MM.1S (cell line): ENCODE measurements around the gene ZFR.
"Not testable (repeated sequence)": the region's sequence is repeated elsewhere in the genome, so short reads cannot be mapped to it uniquely, and the experiment has no call there.

Source experiments
- DNase-seq: peaks from one replicate; pipeline ENCODE4 v3.0.0-alpha.2; 2015
- H2AFZ ChIP-seq: fragments of 300-600 bp; sonication (generic); 2 replicates; pipeline ENCODE4 v1.6.0; 2016; ENCODE audit warnings: antibody characterized with exemption, low read length
- H3F3A ChIP-seq: fragments of 300-600 bp; sonication (generic); 2 replicates; pipeline ENCODE4 v1.6.1; 2016; ENCODE audit warnings: mild to moderate bottlenecking, antibody characterized with exemption, low read length, moderate library complexity, mixed read lengths; ENCODE audit not compliant: insufficient read depth
- H3K27ac ChIP-seq: fragments of 300-600 bp; sonication (generic); 2 replicates; pipeline ENCODE4 v1.5.1; 2016; ENCODE audit warnings: mild to moderate bottlenecking, low read length
- H3K27me3 ChIP-seq: fragments of 300-600 bp; sonication (generic); replicated peaks from 2 replicates; pipeline ENCODE4 v1.6.0; 2016; ENCODE audit warnings: low read length; ENCODE audit not compliant: insufficient read depth
- H3K36me3 ChIP-seq: fragments of 300-600 bp; sonication (generic); replicated peaks from 2 replicates; pipeline ENCODE4 v1.6.1; 2016; ENCODE audit warnings: mild to moderate bottlenecking, low read length, mixed read lengths; ENCODE audit not compliant: insufficient read depth
- H3K4me1 ChIP-seq: fragments of 300-600 bp; sonication (generic); 2 replicates; pipeline ENCODE4 v1.6.1; 2016; ENCODE audit warnings: low read length, mixed read lengths
- H3K4me2 ChIP-seq: fragments of 300-600 bp; sonication (generic); 2 replicates; pipeline ENCODE4 v1.6.0; 2016; ENCODE audit warnings: low read depth, low read length
- H3K4me3 ChIP-seq: fragments of 300-600 bp; sonication (generic); 2 replicates; pipeline ENCODE4 v1.5.1; 2016; ENCODE audit warnings: low read length, mixed read lengths
- H3K79me2 ChIP-seq: fragments of 300-600 bp; sonication (generic); 2 replicates; pipeline ENCODE4 v1.6.1; 2016; ENCODE audit warnings: mixed run types, low read length, mixed read lengths
- H3K9ac ChIP-seq: fragments of 300-600 bp; sonication (generic); 2 replicates; pipeline ENCODE4 v1.6.1; 2016; ENCODE audit warnings: low read length, mixed read lengths
- H3K9me2 ChIP-seq: fragments of 300-600 bp; sonication (generic); replicated peaks from 2 replicates; pipeline ENCODE4 v1.6.1; 2016; ENCODE audit warnings: mild to moderate bottlenecking, low read length, mixed read lengths; ENCODE audit not compliant: insufficient read depth
- H3K9me3 ChIP-seq: fragments of 300-600 bp; sonication (generic); replicated peaks from 2 replicates; pipeline ENCODE4 v1.6.1; 2016; ENCODE audit warnings: mild to moderate bottlenecking, low read length, mixed read lengths; ENCODE audit not compliant: insufficient read depth
- H4K20me1 ChIP-seq: fragments of 300-600 bp; sonication (generic); 2 replicates; pipeline ENCODE4 v1.6.1; 2016; ENCODE audit warnings: mild to moderate bottlenecking, low read length, moderate library complexity, mixed read lengths; ENCODE audit not compliant: insufficient read depth
- EZH2 ChIP-seq: fragments of 300-600 bp; sonication (generic); optimal IDR thresholded peaks from 2 replicates; pipeline ENCODE3; 2017; ENCODE audit warnings: low read depth, mild to moderate bottlenecking, antibody characterized with exemption, low read length, mixed read lengths
- EZH2phosphoT487 ChIP-seq: fragments of 300-600 bp; sonication (generic); IDR thresholded peaks from 2 replicates; pipeline ENCODE4 v1.6.1; 2018; ENCODE audit warnings: antibody characterized with exemption, low read length
- TF ChIP-seq, protein P1 (sequence below): fragments of 300-600 bp; sonication (generic); IDR thresholded peaks from 2 replicates; pipeline ENCODE4 v1.5.1; 2016; ENCODE audit warnings: antibody characterized with exemption, low read length, mixed read lengths

The ZFR gene

DNA sequence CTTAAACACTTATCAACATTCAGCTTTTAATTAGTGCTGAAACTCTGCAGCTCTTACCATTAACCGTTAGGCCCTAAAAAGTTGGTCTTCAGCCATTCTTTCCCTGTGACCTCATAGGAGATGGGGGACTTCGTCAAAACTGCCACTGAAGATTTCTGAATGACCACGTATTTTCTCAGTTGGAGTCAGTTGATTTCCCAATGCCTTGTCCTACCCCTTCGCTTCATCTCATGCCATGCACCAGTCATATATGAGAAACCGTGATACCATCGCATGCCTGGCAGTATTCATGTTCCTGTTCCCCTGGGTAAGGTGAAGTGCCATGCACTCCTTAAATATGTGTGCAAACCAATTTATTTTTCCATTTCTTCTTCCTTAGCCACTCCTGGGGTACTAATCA, 10.8 kb upstream of the ZFR start:
- Histone ChIP-seq H3K79me2 (no peaks in the 10 kb centered on the region), H3K27ac (no peak overlapping the region), H2AFZ (no peak overlapping the region), H3K36me3 (no peaks in the 10 kb centered on the region), H3K9me2 (no peaks in the 10 kb centered on the region), H3K4me1 (no peaks in the 10 kb centered on the region), H4K20me1 (no peaks in the 10 kb centered on the region), H3K4me2 (no peak overlapping the region), H3K4me3 (no peak overlapping the region), H3K9ac (no peak overlapping the region), H3K27me3 (no peaks in the 10 kb centered on the region), H3K9me3 (no peaks in the 10 kb centered on the region), H3F3A (no peaks in the 10 kb centered on the region)
- no peak for DNase-seq
- TF ChIP-seq EZH2phosphoT487, result no peak
- TF ChIP-seq, protein P1, sequence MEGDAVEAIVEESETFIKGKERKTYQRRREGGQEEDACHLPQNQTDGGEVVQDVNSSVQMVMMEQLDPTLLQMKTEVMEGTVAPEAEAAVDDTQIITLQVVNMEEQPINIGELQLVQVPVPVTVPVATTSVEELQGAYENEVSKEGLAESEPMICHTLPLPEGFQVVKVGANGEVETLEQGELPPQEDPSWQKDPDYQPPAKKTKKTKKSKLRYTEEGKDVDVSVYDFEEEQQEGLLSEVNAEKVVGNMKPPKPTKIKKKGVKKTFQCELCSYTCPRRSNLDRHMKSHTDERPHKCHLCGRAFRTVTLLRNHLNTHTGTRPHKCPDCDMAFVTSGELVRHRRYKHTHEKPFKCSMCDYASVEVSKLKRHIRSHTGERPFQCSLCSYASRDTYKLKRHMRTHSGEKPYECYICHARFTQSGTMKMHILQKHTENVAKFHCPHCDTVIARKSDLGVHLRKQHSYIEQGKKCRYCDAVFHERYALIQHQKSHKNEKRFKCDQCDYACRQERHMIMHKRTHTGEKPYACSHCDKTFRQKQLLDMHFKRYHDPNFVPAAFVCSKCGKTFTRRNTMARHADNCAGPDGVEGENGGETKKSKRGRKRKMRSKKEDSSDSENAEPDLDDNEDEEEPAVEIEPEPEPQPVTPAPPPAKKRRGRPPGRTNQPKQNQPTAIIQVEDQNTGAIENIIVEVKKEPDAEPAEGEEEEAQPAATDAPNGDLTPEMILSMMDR, result no peak
- no peak for TF ChIP-seq EZH2

DNA sequence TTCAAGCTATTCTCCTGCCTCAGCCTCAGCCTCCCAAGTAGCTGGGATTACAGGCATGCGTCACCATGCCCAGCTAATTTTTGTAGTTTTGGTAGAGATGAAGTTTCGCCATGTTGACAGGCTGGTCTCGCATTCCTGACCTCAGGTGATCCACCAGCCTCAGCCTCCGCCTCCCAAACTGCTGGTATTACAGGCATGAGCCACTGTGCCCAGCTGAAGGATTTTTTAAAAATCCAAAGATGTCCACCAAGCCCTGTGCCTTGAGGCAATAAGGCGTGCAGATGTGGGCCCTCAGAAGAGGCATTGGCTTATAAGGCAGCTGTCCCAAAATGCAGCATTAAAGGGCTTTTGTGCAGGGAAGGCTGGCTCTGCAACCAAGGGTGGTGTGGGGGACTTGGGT, 10.3 kb upstream of the ZFR start:
- H3K9me2 ChIP-seq, result no peaks in the 10 kb centered on the region
- no peaks in the 10 kb centered on the region for H3K36me3 ChIP-seq
- H3K9ac ChIP-seq, result no peak overlapping the region
- H3K4me3 ChIP-seq, result no peak overlapping the region
- TF ChIP-seq, protein P1, result no peak
- TF ChIP-seq EZH2phosphoT487 (no peak), EZH2 (no peak)
- no peaks in the 10 kb centered on the region for H4K20me1 ChIP-seq
- H3K4me1 ChIP-seq, result no peaks in the 10 kb centered on the region
- H3K27me3 ChIP-seq, result no peaks in the 10 kb centered on the region
- no peaks in the 10 kb centered on the region for H3K9me3 ChIP-seq
- H3K27ac ChIP-seq, result no peak overlapping the region
- no peak overlapping the region for H3K4me2 ChIP-seq
- H3F3A ChIP-seq, result no peaks in the 10 kb centered on the region
- H2AFZ ChIP-seq, result no peak overlapping the region
- no peaks in the 10 kb centered on the region for H3K79me2 ChIP-seq
- DNase-seq, result no peak

DNA sequence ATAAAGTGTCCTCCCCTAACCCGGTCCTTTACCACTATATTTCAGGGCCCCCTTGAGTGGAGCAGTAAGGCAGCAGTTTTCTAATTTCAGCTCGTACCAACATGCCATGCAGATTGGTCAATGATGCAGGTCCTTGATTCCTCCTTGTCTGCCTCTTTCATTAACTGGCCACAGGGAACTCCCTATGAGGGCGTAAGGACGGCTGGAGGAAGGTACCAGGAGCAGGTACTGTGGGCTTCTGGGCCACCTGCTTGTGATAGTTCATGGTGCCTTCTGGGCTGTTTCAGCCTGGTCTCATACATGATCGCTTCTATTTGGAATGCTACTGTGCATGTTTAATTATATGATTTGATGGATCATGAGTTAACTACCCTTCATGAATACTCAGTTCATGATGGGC, 9.4 kb upstream of the ZFR start:
- Histone ChIP-seq H3K79me2 (no peaks in the 10 kb centered on the region), H3F3A (no peaks in the 10 kb centered on the region), H2AFZ (no peak overlapping the region), H3K9me2 (no peaks in the 10 kb centered on the region), H3K27ac (no peak overlapping the region), H3K4me3 (no peak overlapping the region), H3K27me3 (no peaks in the 10 kb centered on the region), H3K4me2 (no peak overlapping the region), H3K36me3 (no peaks in the 10 kb centered on the region), H4K20me1 (no peaks in the 10 kb centered on the region), H3K9me3 (no peaks in the 10 kb centered on the region), H3K9ac (no peak overlapping the region), H3K4me1 (no peaks in the 10 kb centered on the region)
- TF ChIP-seq, protein P1, result no peak
- no peak for TF ChIP-seq EZH2phosphoT487
- no peak for TF ChIP-seq EZH2
- DNase-seq, result no peak

DNA sequence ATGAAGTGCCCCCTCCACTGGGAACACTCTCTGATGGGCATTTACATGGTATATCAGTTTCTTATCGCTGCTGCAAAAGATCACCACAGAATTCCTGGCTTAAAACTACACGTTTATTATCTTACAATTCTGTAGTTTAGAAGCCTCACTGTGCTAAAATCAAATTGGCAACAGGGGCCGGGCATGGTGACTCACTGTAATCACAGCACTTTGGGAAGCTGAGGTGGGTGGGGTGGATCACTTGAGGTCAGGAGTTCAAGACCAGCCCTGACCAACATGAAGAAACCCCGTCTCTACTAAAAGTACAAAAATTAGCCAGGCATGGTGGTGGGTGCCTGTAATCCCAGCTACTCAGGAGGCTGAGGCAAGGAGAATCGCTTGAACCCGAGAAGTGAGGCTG, 7.8 kb upstream of the ZFR start:
- not testable (repeated sequence) for H3K27ac ChIP-seq, H3F3A ChIP-seq, H3K27me3 ChIP-seq, H3K4me3 ChIP-seq, H3K36me3 ChIP-seq, H3K4me1 ChIP-seq, H3K4me2 ChIP-seq, DNase-seq, H3K79me2 ChIP-seq, H3K9me3 ChIP-seq, H3K9ac ChIP-seq, H3K9me2 ChIP-seq, H4K20me1 ChIP-seq, H2AFZ ChIP-seq
